ENCODE data around the gene CHMP1B. TPM values are rescaled to one million over a fixed set of nuclear protein-coding genes. Genes with fewer than 3 reads are reported as not detected.
A peak's percentile ranks its signal among the peaks of the same experiment; 100 is the strongest.

CHMP1B gene
- total RNA-seq, 1 donor from 2014 or later = 29.4 TPM

DNA sequence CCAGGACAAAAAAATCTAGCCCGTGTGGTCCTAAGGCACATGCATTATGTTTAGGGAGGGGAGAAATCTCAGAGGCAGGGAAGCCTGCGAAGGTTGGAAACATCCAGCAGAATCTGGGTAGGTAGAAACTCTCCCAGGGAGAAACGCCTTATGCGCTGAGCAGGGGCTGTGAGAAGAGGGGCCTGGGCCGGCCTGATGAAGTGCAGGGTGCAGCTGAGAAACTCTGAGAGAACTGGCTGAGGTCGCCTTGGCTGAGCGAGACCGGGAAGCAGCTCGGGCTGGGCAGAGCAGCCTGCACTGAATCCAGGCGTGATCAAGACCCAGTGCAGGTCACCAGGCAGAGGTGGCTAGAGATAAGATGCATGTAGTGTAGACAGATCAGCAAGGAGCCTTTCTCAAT is 15.1 kb downstream of the CHMP1B start:
- H3K4me1 Mint-ChIP-seq = peaks cover 9% of the 10 kb centered on the region
- DNase-seq = no peak
- ChIA-PET CTCF (no interaction called here), POLR2A (interaction anchor here (0.8 kb wide), 1 partner anchor 1001 kb away, joined by 7 read pairs; no protein-coding TSS in a partner anchor)
- TF ChIP-seq, protein P1, sequence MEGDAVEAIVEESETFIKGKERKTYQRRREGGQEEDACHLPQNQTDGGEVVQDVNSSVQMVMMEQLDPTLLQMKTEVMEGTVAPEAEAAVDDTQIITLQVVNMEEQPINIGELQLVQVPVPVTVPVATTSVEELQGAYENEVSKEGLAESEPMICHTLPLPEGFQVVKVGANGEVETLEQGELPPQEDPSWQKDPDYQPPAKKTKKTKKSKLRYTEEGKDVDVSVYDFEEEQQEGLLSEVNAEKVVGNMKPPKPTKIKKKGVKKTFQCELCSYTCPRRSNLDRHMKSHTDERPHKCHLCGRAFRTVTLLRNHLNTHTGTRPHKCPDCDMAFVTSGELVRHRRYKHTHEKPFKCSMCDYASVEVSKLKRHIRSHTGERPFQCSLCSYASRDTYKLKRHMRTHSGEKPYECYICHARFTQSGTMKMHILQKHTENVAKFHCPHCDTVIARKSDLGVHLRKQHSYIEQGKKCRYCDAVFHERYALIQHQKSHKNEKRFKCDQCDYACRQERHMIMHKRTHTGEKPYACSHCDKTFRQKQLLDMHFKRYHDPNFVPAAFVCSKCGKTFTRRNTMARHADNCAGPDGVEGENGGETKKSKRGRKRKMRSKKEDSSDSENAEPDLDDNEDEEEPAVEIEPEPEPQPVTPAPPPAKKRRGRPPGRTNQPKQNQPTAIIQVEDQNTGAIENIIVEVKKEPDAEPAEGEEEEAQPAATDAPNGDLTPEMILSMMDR (IDR thresholded peaks at IDR 0.05) = no peak
- H3K4me3 Mint-ChIP-seq = no peak overlapping the region
- no peak overlapping the region for H3K27ac Mint-ChIP-seq
- ATAC-seq (ENCODE audit: low read depth) = no peak
- H3K9me3 Mint-ChIP-seq = no peaks in the 10 kb centered on the region
- intact Hi-C loops (cut with micrococcal nuclease) = no loop called here
- H3K36me3 Mint-ChIP-seq (ENCODE audit: low read depth) = no peaks in the 10 kb centered on the region
- peaks cover 8% of the 10 kb centered on the region for H3K27me3 Mint-ChIP-seq

DNA sequence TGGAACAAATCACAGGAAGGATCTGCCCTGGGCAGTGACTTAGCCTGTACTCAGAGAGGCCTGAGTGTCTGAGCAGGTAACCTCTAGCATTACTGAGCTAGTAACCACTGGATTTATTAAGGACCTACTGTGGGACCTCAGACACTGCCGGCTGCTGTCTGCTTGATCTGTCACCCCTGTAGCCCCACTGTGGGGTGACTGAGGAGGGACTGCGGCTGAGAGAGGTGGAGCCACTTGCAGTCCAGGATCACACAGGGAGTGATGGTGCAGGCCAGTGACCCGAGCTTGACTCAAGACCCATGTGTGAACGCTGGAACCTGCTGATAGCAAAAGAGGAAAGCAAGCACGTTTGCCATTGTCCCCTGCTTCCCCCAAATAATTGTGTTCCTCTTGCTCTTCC is 15.6 kb downstream of the CHMP1B start:
- Mint-ChIP-seq H3K9me3 (no peaks in the 10 kb centered on the region), H3K4me3 (no peak overlapping the region), H3K27me3 (peaks cover 8% of the 10 kb centered on the region), H3K27ac (no peak overlapping the region), H3K4me1 (peaks cover 9% of the 10 kb centered on the region), H3K36me3 (ENCODE audit: low read depth) (no peaks in the 10 kb centered on the region)
- ATAC-seq (ENCODE audit: low read depth) = no peak
- TF ChIP-seq, protein P1 (IDR thresholded peaks at IDR 0.05) = no peak
- intact Hi-C loops (cut with micrococcal nuclease) = no loop called here
- CTCF ChIA-PET = no interaction called here
- no peak for DNase-seq
- POLR2A ChIA-PET = no interaction called here

DNA sequence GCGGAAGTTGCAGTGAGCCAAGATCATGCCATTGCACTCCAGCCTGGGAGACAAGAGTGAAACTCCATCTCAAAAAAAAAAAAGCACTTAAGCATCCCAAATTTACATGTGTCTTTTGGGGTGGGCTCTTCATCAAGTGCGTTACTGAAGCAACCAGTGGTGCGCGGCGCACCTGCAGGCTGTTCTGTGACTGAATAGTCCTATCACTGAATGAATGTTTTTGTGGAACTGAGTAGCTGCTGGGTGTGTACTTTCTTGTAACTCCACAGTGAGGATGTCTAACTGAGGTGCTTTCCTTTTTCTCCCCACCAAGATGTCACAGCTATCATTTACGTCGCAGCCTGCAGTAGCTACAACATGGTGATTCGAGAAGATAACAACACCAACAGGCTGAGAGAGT is 17.0 kb downstream of the CHMP1B start:
- peaks cover 9% of the 10 kb centered on the region for H3K4me1 Mint-ChIP-seq
- no peaks in the 10 kb centered on the region for H3K36me3 Mint-ChIP-seq (ENCODE audit: low read depth)
- no peak overlapping the region for H3K27ac Mint-ChIP-seq
- intact Hi-C loops (cut with micrococcal nuclease) = no loop called here
- POLR2A ChIA-PET = interaction anchor here (0.7 kb wide), 1 partner anchor 31 kb away, joined by 3 read pairs; no protein-coding TSS in a partner anchor
- H3K27me3 Mint-ChIP-seq = peaks cover 8% of the 10 kb centered on the region
- TF ChIP-seq, protein P1 (IDR thresholded peaks at IDR 0.05) = no peak
- CTCF ChIA-PET = no interaction called here
- no peak for DNase-seq
- peak; percentile 31 for ATAC-seq (ENCODE audit: low read depth)
- H3K9me3 Mint-ChIP-seq = no peaks in the 10 kb centered on the region
- no peak overlapping the region for H3K4me3 Mint-ChIP-seq

DNA sequence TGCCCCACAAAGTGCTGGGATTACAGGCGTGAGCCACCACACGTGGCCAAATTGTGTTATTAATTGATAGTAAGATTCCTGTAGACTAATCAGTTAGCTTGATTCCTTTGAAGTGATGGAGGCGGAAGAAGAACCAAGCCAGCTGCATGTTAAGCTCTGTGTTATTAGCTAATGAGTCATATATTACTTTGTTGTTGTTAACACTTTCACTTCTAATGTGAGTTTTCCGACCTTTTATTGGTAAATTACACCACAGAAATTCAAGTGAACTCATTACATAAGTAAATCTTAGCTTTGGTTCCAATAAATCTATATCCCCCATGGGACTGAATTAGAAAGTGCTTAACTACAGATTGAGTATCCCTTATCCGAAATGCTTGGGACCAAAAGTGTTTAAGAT is 20.3 kb downstream of the CHMP1B start:
- ATAC-seq (ENCODE audit: low read depth) (no peak), DNase-seq (no peak)
- TF ChIP-seq, protein P1 (IDR thresholded peaks at IDR 0.05) = no peak
- intact Hi-C loops (cut with micrococcal nuclease) = no loop called here
- Mint-ChIP-seq H3K36me3 (ENCODE audit: low read depth) (peaks cover 2% of the 10 kb centered on the region), H3K9me3 (peaks cover 2% of the 10 kb centered on the region), H3K4me1 (peaks cover 9% of the 10 kb centered on the region), H3K27me3 (peaks cover 4% of the 10 kb centered on the region), H3K4me3 (no peak overlapping the region), H3K27ac (no peak overlapping the region)
- POLR2A ChIA-PET = no interaction called here
- CTCF ChIA-PET = interaction anchor here (0.7 to 1.1 kb wide), 2 partner anchors 23 to 167 kb away, joined by 3 read pairs; no protein-coding TSS in a partner anchor

DNA sequence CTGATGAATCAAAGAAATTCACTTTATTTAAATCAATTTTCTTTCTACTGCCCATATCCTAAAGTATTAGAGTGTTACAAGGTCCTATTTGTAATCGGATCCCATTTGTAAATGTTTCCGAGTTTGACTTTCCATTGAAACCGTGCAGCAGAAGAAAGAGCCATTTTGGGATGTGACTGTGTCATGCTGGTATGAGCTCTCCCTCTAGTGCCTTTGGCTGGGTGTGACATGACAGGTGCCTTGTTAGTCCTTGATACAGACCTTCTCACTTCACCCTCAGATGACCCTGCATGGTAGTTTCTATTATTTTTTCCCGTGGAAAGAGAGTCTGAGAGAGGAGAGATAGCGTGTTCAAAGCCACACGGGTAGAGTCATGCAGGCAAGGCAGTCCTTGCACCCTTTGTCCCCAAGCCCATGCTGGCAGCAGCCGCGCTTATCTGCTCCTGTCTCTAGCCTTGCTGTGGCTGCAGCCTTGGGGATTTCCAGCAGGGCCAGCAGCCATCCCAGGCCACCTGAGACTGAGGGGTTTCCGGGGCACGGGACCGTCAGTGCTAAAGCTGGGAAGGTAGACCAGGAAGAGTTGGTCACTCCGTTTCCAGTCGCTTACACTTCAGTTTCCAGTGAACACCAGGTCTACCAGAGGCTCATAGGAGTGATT is 21.4 kb downstream of the CHMP1B start:
- no peak for DNase-seq
- Mint-ChIP-seq H3K27ac (no peak overlapping the region), H3K4me3 (no peak overlapping the region), H3K36me3 (ENCODE audit: low read depth) (peaks cover 2% of the 10 kb centered on the region), H3K27me3 (peaks cover 4% of the 10 kb centered on the region), H3K4me1 (peaks cover 9% of the 10 kb centered on the region), H3K9me3 (peaks cover 2% of the 10 kb centered on the region)
- ATAC-seq (ENCODE audit: low read depth) = no peak
- intact Hi-C loops (cut with micrococcal nuclease) = loop anchor here (2.0 kb wide), 1 partner anchor 140 kb away; no protein-coding TSS in a partner anchor
- TF ChIP-seq, protein P1 (IDR thresholded peaks at IDR 0.05) = no peak
- ChIA-PET CTCF (no interaction called here), POLR2A (no interaction called here)
